ENCODE results near the gene PKP1. TPM values are rescaled to one million over a fixed set of nuclear protein-coding genes. Genes with fewer than 3 reads are reported as not detected.
A peak's percentile ranks its signal among the peaks of the same experiment; 100 is the strongest.

Gene PKP1
- total RNA-seq, 6 experiments from 2014 or later: not detected

DNA sequence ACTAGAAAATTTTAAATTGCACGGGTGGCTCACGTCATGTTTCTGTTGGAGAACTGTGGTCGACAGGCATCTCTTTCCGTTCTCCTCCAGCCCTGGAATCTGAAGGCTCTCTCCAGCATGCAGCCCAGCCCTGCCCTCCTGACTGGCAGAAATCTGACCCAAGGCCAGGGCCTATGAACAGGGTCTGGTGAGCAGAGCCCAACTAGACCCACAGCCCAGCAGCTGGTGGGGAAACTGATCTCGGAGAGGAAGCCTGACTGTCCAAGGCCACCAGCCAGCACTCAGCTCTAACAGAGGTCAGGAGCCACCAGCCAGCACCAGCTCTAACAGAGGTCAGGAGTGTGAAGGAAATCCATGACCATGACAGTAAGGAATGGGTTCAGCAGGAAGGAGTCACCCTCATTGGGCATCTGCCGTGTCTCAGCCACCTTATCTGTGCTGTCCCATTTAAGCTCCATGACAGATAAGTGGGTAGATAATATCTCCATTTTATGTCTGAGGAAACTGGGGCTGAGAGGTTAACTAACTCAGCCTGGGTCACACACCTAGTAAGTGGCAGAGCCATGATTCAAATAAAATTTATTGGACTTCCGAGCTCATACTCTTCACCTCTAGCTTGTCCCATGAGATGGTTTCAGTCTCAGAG lies 20.2 kb upstream of the PKP1 start:
- peaks cover 45% of the 10 kb centered on the region for H3K4me1 Mint-ChIP-seq (ENCODE audit: low read depth)
- TF ChIP-seq, protein P1, sequence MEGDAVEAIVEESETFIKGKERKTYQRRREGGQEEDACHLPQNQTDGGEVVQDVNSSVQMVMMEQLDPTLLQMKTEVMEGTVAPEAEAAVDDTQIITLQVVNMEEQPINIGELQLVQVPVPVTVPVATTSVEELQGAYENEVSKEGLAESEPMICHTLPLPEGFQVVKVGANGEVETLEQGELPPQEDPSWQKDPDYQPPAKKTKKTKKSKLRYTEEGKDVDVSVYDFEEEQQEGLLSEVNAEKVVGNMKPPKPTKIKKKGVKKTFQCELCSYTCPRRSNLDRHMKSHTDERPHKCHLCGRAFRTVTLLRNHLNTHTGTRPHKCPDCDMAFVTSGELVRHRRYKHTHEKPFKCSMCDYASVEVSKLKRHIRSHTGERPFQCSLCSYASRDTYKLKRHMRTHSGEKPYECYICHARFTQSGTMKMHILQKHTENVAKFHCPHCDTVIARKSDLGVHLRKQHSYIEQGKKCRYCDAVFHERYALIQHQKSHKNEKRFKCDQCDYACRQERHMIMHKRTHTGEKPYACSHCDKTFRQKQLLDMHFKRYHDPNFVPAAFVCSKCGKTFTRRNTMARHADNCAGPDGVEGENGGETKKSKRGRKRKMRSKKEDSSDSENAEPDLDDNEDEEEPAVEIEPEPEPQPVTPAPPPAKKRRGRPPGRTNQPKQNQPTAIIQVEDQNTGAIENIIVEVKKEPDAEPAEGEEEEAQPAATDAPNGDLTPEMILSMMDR (IDR thresholded peaks at IDR 0.05): no peak
- no peak overlapping the region for H3K4me3 Mint-ChIP-seq
- H3K36me3 Mint-ChIP-seq (ENCODE audit: low read depth): no peaks in the 10 kb centered on the region
- H3K27ac Mint-ChIP-seq: no peak overlapping the region
- no peak for DNase-seq
- no peaks in the 10 kb centered on the region for H3K9me3 Mint-ChIP-seq
- H3K27me3 Mint-ChIP-seq (ENCODE audit: insufficient read depth): no peaks in the 10 kb centered on the region; the same call in 1 of the 2 replicates

DNA sequence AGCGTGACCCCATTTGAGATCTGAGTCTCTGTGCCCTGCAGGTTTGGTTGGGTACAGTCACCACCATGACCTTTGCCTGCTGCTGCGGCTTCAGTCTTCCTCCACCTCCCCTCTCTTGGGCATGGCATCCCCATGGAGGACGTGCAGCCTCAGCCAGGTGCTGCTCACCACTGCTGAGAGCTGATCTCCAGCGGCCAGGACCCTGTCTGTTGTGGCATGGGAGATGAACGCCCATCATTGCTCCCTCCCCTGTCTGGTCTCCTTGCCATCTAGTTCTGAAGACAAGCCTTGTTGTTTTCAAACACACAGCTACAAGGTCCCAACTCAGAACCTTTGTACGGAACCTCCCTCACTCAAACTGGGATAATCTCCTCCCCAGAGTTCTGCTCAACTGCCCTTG lies 19.2 kb upstream of the PKP1 start:
- Mint-ChIP-seq H3K4me1 (ENCODE audit: low read depth) (peaks cover 55% of the 10 kb centered on the region), H3K9me3 (no peaks in the 10 kb centered on the region), H3K27me3 (ENCODE audit: insufficient read depth) (no peaks in the 10 kb centered on the region; the same call in 1 of the 2 replicates), H3K27ac (no peak overlapping the region), H3K36me3 (ENCODE audit: low read depth) (no peaks in the 10 kb centered on the region), H3K4me3 (no peak overlapping the region)
- no peak for DNase-seq
- TF ChIP-seq, protein P1 (IDR thresholded peaks at IDR 0.05): no peak

DNA sequence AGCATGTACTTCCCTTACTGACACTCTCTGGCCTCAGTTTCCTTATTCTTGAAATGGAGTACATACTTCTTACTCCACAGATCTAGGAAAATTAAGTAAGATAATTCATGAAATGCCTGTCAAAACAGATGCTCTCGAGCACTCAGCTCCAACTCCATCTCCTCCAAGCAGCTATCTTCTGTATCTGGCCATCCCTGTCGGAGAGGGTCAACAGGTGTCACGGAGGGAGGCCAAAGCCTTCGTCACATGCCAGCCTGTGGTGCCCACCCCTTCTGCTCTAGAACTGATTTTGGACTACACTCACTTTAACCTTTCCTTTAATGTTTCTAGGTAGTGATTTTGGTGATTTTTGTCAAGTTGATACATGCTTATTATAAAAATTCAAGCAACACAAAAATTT lies 18.8 kb upstream of the PKP1 start:
- Mint-ChIP-seq H3K4me3 (no peak overlapping the region), H3K36me3 (ENCODE audit: low read depth) (no peaks in the 10 kb centered on the region)
- no peak for DNase-seq

DNA sequence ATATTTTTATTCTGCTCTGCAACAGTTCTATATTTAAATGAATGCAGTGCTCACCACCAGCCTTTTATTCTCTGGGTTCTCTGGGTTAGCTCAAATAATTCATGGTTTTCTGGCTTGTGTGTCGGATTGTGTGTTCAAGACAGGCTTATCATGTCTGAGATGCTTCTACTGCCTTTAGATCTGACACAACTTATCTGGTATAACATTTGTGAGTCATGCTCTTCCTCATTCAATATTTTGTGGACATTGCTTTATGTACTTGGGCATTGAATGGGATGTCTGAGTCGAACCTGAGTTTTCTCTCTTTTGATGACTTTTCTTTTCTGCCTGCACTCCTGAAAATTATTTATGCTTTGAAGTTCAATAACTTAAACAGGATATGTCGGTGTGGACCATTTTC lies 17.6 kb upstream of the PKP1 start:
- H3K27me3 Mint-ChIP-seq (ENCODE audit: insufficient read depth): no peaks in the 10 kb centered on the region; the same call in 1 of the 2 replicates
- peaks cover 51% of the 10 kb centered on the region for H3K4me1 Mint-ChIP-seq (ENCODE audit: low read depth)
- DNase-seq: no peak
- H3K4me3 Mint-ChIP-seq: no peak overlapping the region
- no peak overlapping the region; the same call in 1 of the 2 replicates for H3K27ac Mint-ChIP-seq
- no peaks in the 10 kb centered on the region for H3K36me3 Mint-ChIP-seq (ENCODE audit: low read depth)
- TF ChIP-seq, protein P1 (IDR thresholded peaks at IDR 0.05): no peak
- H3K9me3 Mint-ChIP-seq: no peaks in the 10 kb centered on the region

More for the DNA sequence above, 18.8 kb upstream of the PKP1 start:
- H3K27ac Mint-ChIP-seq: no peak overlapping the region
- H3K9me3 Mint-ChIP-seq: no peaks in the 10 kb centered on the region
- no peaks in the 10 kb centered on the region; the same call in 1 of the 2 replicates for H3K27me3 Mint-ChIP-seq (ENCODE audit: insufficient read depth)
- TF ChIP-seq, protein P1 (IDR thresholded peaks at IDR 0.05): no peak
- peaks cover 59% of the 10 kb centered on the region for H3K4me1 Mint-ChIP-seq (ENCODE audit: low read depth)

DNA sequence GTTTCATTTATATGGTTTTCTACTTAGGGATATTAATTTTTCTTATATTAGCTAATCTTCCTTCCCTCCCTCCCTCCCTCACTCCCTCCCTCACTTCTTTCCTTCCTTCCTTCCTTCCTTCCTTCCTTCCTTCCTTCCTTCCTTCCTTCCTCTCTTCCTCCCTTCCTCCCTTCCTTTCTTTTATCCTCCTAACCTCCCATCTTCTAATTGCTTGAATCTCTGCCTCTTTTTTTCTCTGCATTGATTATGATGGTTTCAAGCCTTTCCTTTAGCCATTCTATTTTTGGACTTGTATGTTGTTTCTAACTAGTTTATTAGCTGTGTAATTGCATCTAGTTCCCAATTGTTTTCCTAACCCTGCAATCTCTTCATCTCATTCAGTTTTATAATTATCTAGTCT lies 17.0 kb upstream of the PKP1 start:
- Mint-ChIP-seq H3K4me3 (peak overlapping the region; percentile 22; the same call in 1 of the 2 replicates), H3K27me3 (ENCODE audit: insufficient read depth) (no peaks in the 10 kb centered on the region; the same call in 1 of the 2 replicates), H3K9me3 (no peaks in the 10 kb centered on the region), H3K27ac (peak overlapping the region; percentile 86), H3K4me1 (ENCODE audit: low read depth) (peaks cover 49% of the 10 kb centered on the region), H3K36me3 (ENCODE audit: low read depth) (no peaks in the 10 kb centered on the region)
- DNase-seq: no peak
- TF ChIP-seq, protein P1 (IDR thresholded peaks at IDR 0.05): no peak

Data from HFFc6 (cell line).